ENCODE results near the gene TTLL1.
"Not testable (repeated sequence)": the region's sequence is repeated elsewhere in the genome, so short reads cannot be mapped to it uniquely, and the experiment has no call there.

TTLL1 gene

GRCh38 chr22:43060183-43060582 is 29.0 kb downstream of the TTLL1 start:
- DNase-seq: no peak

GRCh38 chr22:43057641-43058040 is 31.6 kb downstream of the TTLL1 start:
- no peak for DNase-seq

- no peak for DNase-seq
These were observed 36.0 kb downstream of the TTLL1 start for GRCh38 chr22:43053176-43053575.

GRCh38 chr22:43050995-43051394 is 38.2 kb downstream of the TTLL1 start:
- no peak for DNase-seq

- no peak for DNase-seq
These were observed 41.6 kb downstream of the TTLL1 start for GRCh38 chr22:43047605-43048004.

GRCh38 chr22:43044290-43044712 is 44.9 kb downstream of the TTLL1 start:
- DNase-seq: no peak

GRCh38 chr22:43042101-43042780 is 47.0 kb downstream of the TTLL1 start:
- no peak for DNase-seq

- DNase-seq: no peak
These were observed 49.4 kb downstream of the TTLL1 start for GRCh38 chr22:43039800-43040199.

- no peak for DNase-seq
These were observed 50.9 kb downstream of the TTLL1 start for GRCh38 chr22:43038325-43038724.

- DNase-seq: no peak
These were observed 52.8 kb downstream of the TTLL1 start for GRCh38 chr22:43036282-43036829.

- DNase-seq: no peak
These were observed 53.9 kb downstream of the TTLL1 start for GRCh38 chr22:43035250-43035649.

- peak; percentile 13 for DNase-seq
These were observed 57.6 kb downstream of the TTLL1 start for GRCh38 chr22:43031617-43032016.

GRCh38 chr22:43018615-43019014 is 70.6 kb downstream of the TTLL1 start:
- no peak for DNase-seq

GRCh38 chr22:43017525-43018460 is 71.4 kb downstream of the TTLL1 start:
- DNase-seq: no peak

- not testable (repeated sequence) for DNase-seq
These were observed 73.0 kb downstream of the TTLL1 start for GRCh38 chr22:43016150-43016549.

- DNase-seq: no peak
These were observed 73.5 kb downstream of the TTLL1 start for GRCh38 chr22:43015677-43016042.

- DNase-seq: peak; percentile 87
These were observed 74.1 kb downstream of the TTLL1 start, which contains the start of gene PACSIN2 for GRCh38 chr22:43014869-43015676. Gene PACSIN2 (minus strand): TSS chr22:43015149. CDS start chr22:42912080, 103,069 bp downstream.

GRCh38 chr22:43014316-43014868 is 74.8 kb downstream of the TTLL1 start:
- no peak for DNase-seq

GRCh38 chr22:43013355-43014315 is 75.6 kb downstream of the TTLL1 start:
- DNase-seq: peak; percentile 41

- DNase-seq: no peak
These were observed 76.8 kb downstream of the TTLL1 start for GRCh38 chr22:43012390-43012789.

- DNase-seq: peak; percentile 21
These were observed 78.1 kb downstream of the TTLL1 start for GRCh38 chr22:43011079-43011478.

All from NCI-H226 (cell line).